Stimulated activated CD4-positive, alpha-beta T cell treated with anti-CD3 and anti-CD28 coated beads, Interleukin-1b, Interleukin-23, amount 100 ng/mL, for 1 hour (primary cell): ENCODE measurements around the gene MYDGF.

Source experiments
- DNase-seq, 2 donors: peaks; one replicate each; pipeline ENCODE4 v3.0.0-alpha.2; 2020; ENCODE audit warnings: low read depth in 2 of 2

Gene MYDGF

DNA sequence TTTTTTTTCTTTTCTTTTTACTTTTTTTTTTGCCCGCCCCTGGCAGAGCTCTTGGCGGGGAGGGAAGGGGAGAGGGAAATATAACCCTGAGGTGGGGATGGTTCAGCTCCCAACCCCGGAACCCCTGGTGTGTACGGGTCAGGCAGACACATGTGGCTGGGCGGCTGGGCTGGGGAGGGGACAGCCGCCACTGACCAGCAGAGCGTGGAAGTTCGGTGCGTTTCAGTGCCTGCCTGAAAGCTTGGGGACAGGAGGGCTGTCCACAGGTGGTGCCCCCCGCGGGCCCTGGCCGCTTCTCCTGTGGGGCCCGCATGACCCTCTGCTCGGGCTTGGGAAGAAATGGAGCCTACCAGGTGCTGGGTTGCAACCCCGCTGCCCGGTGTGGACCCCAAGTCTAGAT lies 5.2 kb upstream of the MYDGF start:
- no peak for DNase-seq

DNA sequence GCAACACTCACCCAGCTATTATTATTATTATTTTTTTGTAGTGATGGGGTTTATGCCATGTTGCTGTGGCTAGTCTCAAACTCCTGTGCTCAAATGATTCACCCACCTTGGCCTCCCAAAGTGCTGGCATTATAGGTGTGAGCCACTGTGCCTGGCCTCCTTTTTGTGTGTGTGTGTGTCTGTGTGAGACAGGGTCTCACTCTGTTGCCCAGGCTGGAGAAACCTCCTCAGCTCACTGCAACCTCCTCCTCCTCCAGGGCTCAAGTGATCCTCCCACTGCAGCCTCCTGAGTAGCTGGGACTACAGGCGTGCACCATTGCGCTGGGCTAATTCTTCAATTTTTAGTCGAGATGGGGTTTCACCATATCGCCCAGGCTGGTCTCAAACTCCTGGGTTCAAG lies 3.6 kb upstream of the MYDGF start:
- no peak for DNase-seq

DNA sequence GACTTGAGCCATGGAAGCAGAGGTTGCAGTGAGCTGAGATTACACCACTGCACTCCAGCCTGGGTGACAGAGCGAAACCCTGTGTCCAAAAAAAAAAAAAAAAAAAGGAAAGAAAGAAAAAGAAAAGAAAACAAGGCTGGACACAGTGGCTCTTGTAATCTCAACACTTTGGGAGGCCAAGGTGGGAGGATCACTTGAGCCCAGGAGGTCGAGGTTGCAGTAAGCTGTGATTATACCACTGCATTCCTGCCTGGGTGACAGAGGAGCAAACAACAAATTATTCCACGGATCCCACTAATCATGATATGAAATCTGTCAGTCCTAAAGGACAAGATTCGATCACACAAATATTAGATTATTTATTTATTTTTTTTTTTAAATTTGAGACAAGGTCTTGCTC lies 3.1 kb upstream of the MYDGF start:
- DNase-seq = no peak

DNA sequence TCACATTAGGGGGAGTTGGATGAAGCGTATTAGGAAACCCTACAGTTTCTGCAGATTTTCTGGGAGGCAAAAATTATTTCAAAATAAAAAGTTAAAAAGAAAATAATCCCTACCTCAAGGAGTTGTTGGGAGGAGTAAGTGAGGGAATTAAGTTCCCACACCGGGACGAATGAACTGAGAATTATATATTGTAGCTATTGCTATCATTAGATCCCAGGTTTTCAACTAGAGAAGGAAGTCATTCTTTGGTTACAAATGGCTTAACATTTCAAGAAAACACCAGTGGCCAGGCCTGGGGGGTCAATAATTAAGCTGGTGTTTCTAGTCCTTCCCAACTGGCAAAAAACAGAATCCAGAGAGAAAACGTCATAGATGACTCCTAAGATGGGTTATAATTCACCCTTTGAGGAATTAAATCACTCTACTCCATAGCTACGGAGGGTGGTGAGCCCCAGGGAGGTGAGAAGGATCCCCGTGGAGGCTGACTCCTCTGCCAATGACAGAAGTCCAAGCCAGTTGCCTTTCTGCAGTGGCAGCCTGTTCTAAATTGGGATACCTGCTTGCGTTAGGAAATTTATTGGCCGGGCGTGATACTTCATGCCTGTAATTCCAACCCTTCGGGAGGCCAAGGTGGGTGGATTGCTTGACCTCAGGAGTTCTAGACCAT lies 1.2 kb upstream of the MYDGF start:
- DNase-seq = no peak

DNA sequence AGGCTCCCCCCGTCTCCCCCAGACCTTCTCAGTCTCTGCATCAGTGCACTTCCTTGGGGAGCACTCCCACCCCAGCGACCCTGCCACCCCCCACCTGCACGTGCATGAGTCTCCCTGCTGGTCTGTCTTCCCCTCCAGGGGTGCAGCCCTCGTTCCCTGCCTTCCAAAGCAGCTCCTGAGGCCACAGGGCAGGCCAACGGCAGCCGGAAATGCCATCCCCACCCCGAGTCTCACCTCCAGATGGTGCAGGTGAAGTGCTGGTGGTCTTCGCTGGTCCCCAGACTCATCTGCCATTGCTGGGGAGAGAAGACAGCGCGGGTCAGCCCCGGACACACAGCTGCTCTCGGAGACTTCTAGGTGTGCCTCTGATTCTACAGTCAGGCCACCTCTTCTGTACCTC lies 5.5 kb downstream of the MYDGF start:
- DNase-seq = no peak

DNA sequence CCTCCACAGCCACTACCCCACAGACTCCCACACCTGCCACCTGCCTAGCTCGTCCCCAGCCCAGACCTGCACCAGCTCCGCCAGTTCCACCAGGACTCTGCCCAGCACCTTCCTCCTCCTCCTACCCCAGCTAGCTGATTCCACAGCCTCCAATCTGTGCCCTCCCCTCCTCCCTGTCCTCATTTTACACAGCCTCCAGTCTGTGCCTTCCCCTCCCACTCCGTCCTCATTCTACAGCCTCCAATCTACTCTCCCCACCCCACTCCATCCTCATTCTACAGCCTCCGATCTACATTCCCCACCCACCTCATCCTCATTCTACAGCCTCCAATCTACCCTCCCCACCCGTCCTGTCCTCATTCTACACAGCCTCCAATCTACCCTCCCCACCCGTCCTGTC lies 7.3 kb downstream of the MYDGF start:
- DNase-seq = no peak

DNA sequence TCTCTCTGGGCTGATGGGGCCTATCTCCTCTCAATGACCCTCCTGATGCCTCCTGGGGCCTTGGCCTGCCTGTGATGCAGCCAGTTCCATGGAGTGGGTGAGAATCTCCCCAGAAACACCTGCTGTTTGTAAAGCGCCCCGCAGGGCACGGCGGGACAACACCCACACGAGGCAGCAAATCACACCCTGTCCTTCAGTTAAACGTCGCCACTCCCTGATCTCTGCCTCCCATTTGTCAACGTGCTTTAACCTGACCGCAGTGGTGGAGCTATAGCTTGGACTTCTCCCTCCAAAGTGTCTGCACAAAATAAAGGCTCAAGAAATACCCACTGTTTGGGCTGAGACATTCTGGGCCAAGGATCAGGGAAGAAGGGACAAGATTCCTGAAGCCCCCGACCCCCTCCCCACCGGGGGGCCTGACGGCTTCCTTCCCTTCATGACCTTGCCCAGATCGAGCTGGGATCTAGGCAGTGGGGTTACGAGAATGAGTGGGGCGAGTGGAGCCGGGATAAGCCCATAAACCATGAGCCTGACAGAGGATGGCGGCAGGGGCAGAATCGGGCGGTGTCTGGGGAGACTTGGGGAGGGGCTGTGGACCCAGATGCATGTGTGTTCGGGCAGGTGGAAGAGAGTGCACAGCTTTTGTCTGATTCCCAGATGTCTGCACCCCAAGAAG lies 8.0 kb downstream of the MYDGF start:
- no peak for DNase-seq

DNA sequence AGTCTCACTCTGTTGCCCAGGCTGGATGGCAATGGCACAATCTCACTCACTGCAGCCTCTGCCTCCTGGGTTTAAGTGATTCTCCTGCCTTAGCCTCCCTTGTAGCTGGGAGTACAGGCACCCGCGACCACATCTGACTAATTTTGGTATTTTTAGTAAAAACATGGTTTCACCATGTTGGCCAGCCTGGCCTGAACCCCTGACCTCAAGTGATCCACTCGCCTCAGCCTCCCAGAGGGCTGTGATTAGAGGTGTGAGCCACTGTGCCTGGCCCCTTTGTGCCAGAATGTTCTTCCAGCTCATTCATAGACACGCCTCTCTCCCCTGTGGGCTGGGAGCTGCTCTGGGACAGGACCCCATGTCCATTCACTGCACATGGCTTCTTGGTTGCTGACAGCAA lies 9.1 kb downstream of the MYDGF start:
- DNase-seq = no peak

DNA sequence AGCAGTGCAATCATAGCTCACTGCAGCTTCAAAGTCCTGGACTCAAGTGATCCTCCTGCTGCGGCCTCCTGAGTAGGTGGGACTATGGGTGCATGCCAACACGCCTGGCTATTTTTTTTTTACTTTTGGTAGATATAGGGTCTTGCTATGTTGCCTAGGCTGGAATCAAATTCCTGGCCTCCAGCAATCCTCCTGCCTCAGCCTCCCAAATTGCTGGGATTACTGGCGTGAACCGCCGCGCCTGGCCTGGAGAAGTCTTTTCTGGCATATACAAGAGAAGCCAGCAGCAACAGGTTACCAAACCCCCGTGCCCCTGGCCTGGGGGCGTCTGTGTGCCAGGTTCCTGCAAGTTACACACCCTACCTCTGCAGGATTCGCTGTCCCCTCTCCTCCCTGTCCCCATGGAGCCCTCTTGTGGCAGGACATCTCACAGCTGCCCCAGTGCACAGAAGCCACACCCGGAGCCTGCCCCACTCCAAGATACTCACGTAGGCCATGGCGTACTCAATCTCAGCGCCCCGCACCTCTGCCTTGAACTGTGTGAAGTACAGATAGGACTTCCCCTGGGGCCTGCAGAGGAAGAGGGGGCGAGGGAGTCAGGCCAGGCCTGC lies 9.9 kb downstream of the MYDGF start:
- DNase-seq = no peak

DNA sequence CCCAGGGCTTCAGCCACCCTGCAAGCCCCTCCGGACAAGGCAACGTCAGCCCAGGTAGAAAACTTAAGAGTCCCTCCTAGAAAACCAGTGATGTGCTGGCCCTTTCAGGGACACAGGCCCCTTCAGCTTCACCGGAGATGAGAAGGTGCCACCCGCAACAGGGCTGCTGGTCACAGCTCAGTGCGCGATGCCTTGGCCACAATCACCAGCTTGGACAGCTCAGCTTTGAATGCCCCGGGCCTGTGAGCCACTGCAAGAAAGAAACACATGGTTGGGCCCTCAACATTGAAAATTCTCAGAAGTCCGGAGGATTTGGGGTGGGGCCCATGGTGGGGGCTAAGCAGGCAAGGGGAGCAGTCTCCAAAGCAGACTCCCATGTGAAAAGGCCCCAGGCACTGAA lies 12.3 kb downstream of the MYDGF start:
- DNase-seq = no peak

DNA sequence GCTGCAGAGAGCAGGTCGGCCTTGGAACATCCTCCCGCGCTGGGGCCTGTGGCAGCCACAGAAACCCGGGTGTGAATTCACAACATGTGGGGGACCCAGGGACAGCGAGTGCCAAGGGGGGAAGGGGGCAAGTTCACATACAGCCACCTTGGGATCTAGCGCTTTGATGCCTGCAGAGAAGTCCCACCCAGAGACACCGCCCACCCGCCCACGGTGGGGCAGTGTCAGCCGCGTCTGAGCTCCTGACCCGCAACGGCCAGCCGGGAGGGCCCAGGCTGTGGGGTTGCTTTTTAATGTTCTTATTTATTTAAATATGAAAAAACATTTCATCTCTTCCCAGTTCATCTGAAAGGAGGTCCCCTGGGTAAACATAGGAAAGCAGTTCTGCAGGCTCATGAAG lies 12.9 kb downstream of the MYDGF start:
- no peak for DNase-seq

DNA sequence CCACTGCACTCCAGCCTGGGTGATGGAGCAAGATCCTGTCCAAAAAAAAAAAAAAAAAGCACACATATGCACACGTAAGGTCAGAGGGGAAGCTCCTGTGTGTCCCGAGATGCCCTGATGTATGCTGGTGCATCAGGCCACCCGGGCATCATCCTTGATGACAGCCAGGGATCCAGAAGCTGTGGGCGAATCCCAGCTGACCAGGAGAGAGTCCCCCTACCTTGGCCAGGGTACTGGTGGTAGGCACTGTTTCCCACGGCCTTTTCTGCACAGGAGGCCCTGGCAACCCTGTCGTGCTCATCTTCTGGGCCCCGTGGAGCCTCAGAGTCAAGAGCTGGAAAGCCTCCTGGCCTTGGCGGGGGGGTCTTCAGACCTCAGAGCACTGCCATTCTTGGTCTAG lies 14.0 kb downstream of the MYDGF start:
- DNase-seq = no peak

DNA sequence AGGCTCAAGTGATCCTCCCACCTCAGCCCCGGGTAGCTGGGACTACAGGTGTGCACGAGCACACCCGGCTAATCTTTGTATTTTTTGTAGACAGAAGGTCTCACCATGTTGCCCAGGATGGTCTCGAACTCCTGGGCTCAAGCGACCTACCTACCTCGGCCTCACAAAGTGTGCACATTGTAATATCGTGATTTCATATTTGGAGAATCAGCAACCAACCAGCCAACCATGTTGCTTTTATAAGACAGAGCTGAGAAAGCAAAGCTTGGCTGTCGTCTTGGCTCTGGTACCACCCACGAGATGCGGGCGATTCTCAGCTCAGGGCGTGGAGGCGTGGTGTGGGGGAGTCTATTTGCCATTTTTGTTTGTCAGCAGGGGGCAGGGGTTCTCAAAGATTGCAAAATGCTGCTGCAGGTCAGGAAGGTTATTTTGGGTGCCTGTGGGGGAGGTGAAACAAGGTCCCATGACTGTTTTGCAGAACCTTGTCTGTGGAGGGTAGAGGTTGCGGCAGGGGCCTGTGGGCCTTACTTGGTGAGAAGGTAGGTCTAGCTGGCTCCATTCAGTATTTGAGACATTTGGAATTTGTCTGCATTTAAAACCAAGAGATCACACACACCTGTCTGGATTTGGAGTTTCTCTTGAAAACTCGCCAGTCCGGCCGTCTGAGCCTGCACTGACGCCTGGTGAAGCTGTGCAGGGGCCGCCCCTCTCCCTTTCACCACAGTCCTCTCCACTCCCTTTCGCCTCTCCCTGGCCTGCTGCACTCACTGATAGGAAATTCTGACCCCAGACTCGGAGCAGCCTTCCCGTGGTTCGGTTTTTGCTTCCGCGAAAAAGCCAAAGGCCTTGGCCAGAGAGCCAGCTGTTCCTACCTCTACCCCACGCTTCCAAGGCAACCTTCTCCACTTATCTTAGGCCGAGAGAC lies 15.4 kb downstream of the MYDGF start:
- no peak for DNase-seq

DNA sequence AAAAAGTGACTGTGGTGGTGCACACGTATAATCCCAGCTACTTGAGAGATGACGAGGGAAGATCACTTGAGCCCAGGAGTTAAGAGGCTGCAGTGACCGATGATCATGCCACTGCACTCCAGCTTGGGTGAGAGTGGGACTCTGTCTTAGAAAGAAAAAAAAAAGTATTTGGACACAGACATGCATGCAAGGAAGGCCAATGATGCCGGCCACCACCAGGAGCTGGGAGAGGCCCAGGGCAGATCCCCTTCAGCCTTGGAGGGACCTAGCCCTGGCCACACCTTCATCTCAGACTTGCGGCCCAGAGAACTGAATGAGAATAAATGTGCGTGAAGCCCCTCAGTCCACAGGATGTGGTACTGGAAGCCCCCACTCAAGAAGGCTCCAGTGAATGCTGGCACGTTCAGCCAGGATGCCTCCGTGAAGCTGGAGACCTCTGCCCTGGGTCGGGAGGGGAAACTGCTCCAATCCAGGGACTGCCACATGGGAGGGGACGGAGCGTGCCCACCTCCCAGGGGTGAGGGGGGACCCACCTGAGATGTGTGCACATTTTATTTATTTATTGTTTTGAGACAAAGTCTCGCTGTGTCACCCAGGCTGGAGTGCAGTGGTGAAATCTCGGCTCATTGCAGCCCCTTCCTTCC lies 16.2 kb downstream of the MYDGF start:
- DNase-seq = no peak

DNA sequence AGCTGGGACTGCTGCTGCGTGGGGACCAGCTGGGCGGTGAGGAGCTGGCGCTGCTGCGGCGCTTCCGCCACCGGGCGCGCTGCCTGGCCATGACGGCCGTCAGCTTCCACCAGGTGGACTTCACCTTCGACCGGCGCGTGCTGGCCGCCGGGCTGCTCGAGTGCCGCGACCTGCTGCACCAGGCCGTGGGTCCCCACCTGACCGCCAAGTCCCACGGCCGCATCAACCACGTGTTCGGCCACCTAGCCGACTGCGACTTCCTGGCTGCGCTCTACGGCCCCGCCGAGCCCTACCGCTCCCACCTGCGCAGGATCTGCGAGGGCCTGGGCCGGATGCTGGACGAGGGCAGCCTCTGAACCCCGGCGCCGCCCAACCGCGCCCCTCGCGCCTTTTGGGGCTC lies 18.1 kb downstream of the MYDGF start:
- no peak for DNase-seq

DNA sequence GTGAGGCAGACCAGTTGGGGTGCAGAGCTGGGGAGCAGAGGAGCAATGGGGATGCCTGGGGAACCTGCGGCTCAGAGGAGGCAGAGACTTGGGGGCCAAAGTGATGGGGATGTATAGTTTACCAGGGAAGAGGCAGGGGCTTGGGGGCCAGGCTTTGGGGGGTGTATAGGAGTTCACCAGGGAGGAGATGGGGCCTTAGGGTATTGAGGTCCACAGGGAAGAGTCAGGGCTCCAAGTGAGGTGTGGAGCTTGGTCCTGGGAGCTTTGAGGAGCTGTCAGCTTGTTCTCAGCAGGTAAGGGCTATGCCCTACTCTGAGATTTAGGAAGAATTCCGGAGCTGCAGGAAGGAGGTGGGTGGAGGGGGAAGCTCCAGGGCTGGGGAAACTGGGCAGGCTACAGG lies 20.0 kb downstream of the MYDGF start:
- DNase-seq = no peak

DNA sequence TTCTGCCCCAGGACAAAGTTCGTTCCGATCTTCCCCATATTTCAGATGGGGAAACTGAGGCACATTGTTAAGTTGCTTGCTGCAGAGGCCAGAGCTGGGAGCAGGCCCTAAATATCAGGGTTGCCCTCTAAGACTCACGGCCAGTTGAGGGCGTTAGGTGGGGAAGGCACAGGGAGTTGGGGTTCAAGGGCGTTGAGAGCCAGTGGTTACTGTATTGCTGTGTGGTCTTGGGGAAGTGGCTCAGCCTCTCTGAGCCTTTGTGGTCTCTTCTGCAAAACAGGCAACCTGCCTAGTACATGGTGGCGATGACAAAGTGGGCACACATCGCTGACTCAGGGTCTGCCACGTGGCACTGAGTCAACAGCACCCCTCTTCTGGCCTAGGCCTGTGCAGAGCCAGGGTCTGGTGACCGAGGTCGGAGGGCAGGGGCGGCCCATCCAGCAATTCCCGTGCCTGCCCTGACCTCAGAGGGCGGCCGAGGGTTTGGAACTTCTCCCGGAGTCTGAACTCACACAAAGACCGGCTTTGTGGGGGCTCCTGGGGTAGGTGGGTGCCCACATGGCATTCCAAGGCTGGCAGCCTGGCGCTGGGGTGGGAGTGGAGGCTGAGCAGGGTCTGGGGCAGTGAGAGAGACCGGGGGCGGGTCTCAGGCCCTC lies 20.6 kb downstream of the MYDGF start:
- DNase-seq = no peak

DNA sequence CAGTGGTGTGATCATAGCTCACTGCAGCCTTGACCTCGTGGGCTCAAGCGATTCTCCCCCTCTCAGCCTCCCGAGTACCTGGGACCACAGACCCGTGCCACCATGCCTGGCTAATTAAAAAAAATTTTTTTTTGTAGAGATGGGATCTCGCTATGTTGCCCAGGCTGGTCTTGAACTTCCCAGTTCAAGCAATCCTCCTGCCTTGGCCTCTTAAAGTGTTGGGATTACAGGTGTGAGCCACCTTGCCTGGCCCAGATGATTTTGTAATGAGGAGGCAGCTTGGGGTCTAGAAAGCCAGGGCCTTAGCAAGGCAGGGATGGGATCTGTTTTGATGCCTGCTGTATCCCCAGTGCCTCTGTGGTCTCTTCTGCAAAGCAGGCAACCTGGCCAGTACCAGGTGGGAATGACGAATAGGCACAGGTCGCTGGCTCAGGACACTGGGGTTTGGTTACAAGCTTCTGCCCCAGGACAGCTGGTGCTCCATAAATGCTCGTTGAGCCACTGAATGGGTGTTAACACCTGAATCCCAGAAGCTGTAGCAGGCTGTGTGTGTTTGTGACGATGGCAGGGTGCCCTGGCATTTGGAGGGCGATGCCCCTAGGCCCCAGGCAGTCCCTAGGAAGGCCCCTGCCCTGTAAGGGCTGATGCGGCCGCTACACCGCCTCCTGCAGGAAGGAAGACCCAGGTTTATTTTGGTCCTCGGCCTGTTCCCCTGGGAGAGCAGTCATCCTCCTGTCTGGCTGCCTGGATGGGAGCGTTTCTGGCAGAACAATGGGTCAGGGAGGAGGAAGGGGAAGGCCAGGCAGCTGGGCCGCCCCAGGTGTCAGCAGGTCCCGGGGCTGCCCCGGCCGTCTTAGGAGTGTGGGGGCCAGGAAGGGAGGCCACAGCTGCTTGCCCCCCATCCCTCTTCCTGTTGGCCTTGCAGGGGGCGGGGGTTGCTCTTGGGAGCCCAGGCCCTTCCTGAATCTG lies 22.2 kb downstream of the MYDGF start:
- no peak for DNase-seq

DNA sequence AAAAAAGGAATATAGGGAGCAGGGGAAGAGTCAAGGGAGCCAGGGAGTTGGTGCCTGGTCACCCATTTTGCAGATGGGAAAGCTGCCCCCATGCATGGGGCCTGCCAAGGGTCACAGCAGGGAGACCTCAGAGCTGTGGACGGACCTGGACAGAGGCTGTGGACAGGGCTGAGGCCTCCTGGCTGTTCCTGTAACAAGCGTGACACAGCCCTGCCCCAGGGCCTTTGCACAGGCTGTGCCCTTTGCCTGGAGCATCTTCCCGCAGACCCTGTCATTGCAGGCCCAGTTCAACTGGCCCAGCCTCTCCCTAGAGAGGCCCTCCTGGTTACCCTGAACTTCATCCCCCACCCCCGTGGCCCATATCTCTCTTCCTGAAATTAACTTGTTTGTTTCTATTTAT lies 24.4 kb downstream of the MYDGF start:
- no peak for DNase-seq

DNA sequence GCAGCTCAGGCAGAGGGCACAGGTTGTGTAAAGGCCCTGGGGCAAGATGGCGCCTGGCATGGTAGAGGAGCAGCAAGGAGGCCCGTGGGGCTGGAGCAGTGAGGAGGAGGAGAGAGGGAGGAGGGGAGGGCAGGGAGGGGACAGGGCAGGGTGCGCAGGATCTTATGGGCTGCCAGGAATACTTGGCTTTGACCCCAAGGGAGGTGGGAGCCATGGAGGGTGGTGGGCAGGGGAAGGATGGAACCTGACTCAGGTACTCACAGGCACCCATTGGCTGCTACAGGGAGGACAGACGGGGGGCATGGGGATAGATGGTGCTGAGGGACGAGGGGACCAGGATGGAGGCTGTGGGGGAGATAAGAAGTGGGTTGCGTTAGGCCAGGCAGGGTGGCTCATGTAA lies 27.5 kb downstream of the MYDGF start:
- no peak for DNase-seq
